Stimulated activated CD8-positive, alpha-beta memory T cell treated with anti-CD3 and anti-CD28 coated beads, Interleukin-15, amount 100 ng/mL, for 4 hours (primary cell): ENCODE results near the gene MTHFD2.
A peak's percentile ranks its signal among the peaks of the same experiment; 100 is the strongest.
"Not testable (repeated sequence)": the region's sequence is repeated elsewhere in the genome, so short reads cannot be mapped to it uniquely, and the experiment has no call there.

Experiments used
- DNase-seq, 2 donors: peaks; one replicate each; pipeline ENCODE4 v3.0.0-alpha.2; 2020; ENCODE audit warnings: low read depth in 2 of 2

MTHFD2 gene

GRCh38 chr2:74197049-74197448, 1.4 kb upstream of the MTHFD2 start:
- no peak for DNase-seq

- DNase-seq: no peak
Measured at GRCh38 chr2:74198023-74198460, 373 bp upstream of the MTHFD2 start.

GRCh38 chr2:74199275-74199701, 873 bp downstream of the MTHFD2 start:
- DNase-seq: no peak

- DNase-seq: no peak
Measured at GRCh38 chr2:74199871-74200305, 1.5 kb downstream of the MTHFD2 start.

- no peak for DNase-seq
Measured at GRCh38 chr2:74201196-74201595, 2.8 kb downstream of the MTHFD2 start.

GRCh38 chr2:74201596-74201995, 3.2 kb downstream of the MTHFD2 start:
- no peak for DNase-seq

- DNase-seq: no peak
Measured at GRCh38 chr2:74204436-74204835, 6.0 kb downstream of the MTHFD2 start.

- DNase-seq: no peak
Measured at GRCh38 chr2:74205113-74205512, 6.7 kb downstream of the MTHFD2 start.

GRCh38 chr2:74205596-74205995, 7.2 kb downstream of the MTHFD2 start:
- DNase-seq: no peak

GRCh38 chr2:74206180-74206688, 7.8 kb downstream of the MTHFD2 start:
- peak in 1 of 2 donors; percentile 3 for DNase-seq

GRCh38 chr2:74212702-74213410, 14.4 kb downstream of the MTHFD2 start:
- no peak for DNase-seq

GRCh38 chr2:74215771-74216170, 17.4 kb downstream of the MTHFD2 start:
- DNase-seq: not testable (repeated sequence)

- DNase-seq: no peak
Measured at GRCh38 chr2:74216642-74217041, 18.2 kb downstream of the MTHFD2 start.

- DNase-seq: no peak
Measured at GRCh38 chr2:74219846-74220486, 21.6 kb downstream of the MTHFD2 start.

- DNase-seq: no peak
Measured at GRCh38 chr2:74221091-74221490, 22.7 kb downstream of the MTHFD2 start.

- no peak for DNase-seq
Measured at GRCh38 chr2:74221604-74222299, 23.3 kb downstream of the MTHFD2 start.

- DNase-seq: no peak
Measured at GRCh38 chr2:74222300-74222650, 23.9 kb downstream of the MTHFD2 start.

GRCh38 chr2:74223941-74224770, 25.7 kb downstream of the MTHFD2 start:
- no peak for DNase-seq

- DNase-seq: no peak
Measured at GRCh38 chr2:74225698-74226459, 27.5 kb downstream of the MTHFD2 start.

GRCh38 chr2:74226648-74227213, 28.3 kb downstream of the MTHFD2 start:
- no peak for DNase-seq

GRCh38 chr2:74227646-74228045, 29.2 kb downstream of the MTHFD2 start:
- no peak for DNase-seq
